ENCODE results near the gene SUPT4H1.
"Not testable (repeated sequence)": the region's sequence is repeated elsewhere in the genome, so short reads cannot be mapped to it uniquely, and the experiment has no call there.

SUPT4H1 gene

DNA sequence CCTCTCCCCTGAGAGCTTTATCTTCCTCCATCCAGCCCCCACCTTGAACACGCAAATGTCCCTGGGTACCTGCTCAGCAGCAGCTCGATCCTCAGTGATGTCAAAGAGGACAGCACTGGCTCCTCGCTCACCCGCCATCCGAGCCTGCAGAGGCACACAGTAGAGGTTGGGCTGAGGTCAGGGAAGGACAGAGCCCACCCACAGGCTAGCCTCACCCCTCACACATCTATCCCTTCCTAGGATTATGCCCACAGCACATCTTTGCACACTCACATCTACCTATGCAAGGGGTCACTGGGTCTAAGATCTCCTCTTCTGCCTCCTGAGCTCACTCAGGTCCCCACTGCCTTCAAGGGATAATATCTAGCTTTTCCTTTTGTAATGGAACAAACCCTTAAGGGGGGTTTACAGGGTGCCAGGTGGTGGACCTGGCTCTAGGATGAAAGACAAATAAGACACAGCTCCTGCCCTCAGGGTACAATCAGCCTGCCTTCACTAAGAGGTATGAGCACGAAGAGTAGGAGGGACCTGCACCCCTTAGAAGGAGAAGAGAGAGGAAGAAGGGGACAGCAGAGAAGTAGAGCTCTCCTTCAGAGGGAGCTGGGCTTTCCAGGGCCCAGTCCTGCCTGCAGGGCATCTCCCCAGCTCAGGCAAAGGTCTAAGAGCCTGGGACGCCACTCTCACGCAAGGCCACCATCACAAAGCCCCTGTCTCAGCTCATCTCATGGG, 11.6 kb upstream of the SUPT4H1 start:
- peak; percentile 23 for ATAC-seq

DNA sequence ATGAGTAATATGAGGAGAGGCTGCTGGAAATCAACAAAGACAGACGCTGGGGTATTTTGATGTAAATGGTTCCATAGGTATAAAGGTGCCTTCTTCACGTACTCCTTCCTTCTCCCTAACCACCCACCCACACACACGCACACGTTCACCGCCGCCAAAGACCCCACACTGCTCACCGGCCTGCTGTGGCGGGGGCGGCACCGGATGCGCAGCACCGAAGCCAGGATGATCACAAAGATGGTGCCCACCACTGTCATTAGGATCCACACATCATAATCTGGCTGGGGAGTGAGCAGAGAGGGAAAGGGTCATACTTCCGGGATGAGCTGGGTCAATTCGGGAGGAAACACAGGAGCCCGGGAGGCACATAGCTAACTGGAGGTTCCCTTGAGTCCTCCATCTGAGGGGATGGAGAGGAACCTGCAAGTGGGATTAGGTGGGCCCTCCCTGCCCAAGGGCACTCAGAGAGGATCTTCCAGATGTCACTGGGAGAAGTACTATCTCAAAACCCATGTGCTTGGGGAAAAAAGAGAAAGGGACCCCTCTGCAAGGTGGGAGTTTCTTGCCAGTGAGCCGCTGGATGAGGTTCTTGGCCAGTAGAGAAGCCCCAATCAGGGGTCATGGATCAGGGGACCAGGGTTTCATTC, 10.5 kb upstream of the SUPT4H1 start:
- ATAC-seq, result no peak

More for the DNA sequence above, 11.6 kb upstream of the SUPT4H1 start:
- DNase-seq, result no peak

DNA sequence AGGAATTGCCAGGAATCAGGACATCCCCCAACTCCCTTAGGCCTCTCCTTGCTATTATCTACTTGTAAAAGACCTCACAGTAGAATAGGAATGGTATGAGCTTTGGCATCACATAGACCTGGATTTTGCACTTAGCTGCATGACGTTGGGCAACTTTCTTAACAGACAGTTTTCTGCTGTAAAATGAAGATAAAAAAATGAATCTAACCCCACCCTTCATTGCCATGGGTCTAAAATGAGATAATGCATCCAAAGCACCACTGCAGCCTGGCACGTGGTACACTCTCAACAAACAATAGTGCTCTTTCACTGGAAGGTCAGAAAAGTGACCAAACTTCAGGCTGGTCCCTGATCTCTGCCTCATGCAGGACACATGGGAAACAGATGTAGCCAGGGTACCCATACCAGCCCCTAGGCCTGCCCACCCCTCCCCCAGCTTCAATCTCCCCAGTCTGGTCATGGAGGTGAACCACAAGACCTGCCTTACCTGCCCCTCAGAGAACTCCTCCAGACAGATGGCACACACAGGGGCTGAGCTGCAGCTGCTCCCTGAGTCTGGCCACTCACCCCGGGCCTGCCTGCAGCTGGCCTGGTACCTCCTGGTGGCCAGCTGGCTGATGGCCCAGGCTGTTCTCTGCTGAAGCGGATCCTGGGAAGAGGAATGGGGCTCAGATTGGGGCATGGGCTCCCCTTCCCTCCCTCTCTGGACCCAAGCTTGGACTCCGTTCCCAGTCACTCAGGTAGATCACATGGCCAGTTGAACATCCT, 8.5 kb upstream of the SUPT4H1 start:
- DNase-seq (no peak), ATAC-seq (no peak)

More for the DNA sequence above, 10.5 kb upstream of the SUPT4H1 start:
- no peak for DNase-seq

DNA sequence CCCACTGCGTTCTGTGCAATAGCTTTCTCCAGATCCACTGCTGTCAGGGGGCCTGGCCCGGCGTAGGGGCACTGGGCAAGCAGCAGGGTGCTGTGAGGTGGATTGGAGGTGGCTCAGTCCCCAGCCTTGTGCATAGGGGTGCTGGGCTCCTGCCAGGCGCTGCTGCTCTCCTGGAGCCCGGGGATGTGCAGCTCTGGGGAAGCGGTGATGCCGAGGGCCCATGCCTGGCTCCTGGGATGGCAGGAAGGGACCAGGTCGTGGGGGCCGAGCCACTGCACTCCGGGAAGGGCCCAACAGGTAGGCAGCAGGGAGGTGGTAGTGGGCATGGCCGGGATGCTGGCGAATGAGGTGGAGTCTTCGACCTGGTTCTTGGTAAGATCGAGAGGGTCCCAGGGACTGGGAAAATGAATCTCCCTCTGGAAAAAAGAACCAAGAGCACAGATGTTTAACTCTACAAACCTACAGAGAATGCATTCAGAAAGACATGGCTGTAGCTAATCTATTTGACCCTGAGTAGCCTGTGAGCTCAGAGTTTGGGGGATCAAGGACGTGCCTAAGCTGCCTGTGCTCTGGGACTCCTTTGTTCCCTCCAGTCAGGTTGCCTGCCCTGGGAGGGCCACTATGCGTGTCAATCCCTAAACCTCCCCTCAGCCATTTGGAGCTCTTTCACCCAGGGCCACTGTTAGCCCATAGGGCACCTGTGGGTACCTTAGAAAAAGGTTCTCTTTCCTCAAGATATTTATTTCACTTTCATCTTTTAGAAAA, 6.6 kb upstream of the SUPT4H1 start:
- ATAC-seq (no peak), DNase-seq (no peak)

DNA sequence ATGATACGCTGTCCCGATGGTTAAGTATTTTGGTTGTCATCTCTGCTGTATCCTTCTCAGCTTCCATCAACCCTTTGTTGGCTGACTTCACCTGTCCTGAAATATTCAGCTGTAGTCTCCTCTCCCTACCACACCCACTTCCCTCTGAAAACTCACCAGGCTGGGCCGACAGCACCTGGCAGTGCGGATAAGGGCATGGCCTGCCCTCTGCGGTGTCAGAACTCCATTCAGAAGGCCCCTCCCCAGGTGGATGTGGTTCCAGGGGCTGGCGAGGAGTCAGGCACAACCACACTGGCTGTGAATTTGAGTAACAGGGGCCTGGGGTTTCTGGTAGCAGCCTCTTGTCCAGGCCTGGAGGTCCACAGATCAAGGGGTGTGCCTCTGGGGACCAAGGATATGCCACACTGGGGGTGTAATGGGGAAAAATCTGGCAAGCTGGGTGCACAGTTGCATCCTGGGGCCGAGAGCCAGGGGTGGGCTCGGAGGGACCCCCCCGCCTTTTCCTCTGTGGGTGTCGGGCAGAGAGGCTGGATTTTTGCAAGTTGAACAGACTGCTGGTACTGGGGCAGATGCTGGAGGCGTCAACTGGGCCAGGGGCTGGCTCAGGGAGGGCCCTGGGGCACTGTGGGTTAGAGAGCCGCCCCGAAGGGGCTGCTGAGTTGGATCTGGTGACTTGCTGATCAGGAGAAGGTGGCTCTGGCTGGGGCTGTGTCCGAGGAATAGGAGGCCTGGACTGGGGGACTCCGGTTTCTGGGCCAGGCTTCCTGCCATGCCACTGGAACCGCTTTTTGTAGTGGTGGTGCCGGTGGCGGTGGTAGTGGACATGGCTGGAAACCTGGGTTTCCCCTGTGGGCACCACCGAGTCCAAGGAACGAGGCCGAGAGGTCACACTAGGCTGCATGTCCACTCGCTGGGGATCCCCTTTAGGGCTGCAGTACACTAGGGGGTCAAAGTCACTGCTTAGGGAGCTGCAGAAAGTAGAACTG, 5.6 kb upstream of the SUPT4H1 start:
- ATAC-seq, result no peak

DNA sequence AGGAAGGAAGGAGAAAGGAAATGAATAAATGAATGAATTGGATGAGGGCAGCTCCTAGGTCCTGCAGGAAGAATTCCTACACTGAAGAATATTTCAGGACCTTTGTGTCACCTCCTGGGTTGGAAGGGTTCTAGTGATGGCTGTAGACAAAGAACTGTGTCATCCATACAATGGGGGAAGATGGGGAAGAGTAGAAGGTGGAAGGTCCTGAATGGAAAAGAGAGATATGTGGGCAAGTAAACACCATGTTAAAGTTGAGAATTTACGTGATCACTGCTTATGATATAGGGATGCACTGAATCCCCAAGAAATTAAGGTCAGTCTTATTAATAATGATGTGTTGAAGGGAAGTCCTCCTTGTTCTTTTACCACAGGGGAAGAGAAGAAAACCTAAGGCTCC, 4.2 kb upstream of the SUPT4H1 start:
- ATAC-seq (no peak), DNase-seq (no peak)

More for the DNA sequence above, 5.6 kb upstream of the SUPT4H1 start:
- DNase-seq, result no peak

DNA sequence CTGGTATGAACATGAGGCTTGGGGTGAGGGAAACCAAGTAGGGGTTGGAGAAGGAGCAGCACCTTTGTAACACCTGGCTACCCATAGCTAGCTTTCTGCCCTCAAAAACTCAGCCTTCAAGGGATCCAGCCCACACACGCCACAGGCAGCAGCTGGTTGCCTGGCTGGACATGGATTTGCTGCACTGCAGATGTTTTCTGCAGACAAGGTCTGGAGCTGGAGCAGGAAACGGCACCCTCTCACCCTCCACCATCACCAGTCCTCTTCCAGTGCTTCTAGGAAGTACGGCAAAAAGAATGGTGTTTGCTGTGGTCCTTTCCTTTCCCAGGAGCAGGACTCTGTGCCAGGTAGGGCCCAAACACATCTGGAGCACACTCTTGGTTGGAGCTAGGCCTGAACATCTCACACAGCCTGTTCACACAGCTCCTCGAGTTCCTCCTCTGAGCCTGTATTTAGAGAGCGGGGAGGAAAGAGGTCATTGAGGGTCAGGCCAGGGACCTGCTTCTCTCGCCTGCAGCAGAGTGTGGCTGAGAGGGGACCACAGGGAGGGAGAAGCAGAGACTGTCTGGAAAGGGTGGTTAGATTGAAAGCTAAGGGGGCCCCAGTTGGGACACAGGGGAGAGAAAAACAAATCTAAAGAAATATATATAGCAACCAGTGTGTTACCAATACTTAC, 2.7 kb upstream of the SUPT4H1 start:
- no peak for DNase-seq
- no peak for ATAC-seq

DNA sequence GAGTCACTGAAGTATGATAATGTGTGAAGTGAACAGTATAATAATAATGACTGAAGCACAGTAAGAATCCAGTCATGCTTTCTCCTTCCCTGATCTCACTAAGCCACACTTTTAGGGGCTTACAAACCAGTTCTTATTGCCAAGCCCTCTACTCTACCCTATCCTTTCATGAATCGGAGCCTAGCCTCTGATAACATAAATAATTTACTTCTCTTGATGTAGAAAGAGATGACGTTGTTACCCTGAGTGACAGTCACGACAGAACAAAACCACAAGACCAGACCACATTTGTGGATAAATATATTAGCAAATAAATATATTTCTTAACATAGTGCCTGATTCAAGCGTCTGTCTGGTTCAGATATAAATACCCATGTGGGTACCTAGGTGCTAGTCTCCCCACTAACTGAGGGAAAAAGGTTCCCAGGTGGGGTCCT, 1.4 kb upstream of the SUPT4H1 start:
- DNase-seq (no peak), ATAC-seq (no peak)

DNA sequence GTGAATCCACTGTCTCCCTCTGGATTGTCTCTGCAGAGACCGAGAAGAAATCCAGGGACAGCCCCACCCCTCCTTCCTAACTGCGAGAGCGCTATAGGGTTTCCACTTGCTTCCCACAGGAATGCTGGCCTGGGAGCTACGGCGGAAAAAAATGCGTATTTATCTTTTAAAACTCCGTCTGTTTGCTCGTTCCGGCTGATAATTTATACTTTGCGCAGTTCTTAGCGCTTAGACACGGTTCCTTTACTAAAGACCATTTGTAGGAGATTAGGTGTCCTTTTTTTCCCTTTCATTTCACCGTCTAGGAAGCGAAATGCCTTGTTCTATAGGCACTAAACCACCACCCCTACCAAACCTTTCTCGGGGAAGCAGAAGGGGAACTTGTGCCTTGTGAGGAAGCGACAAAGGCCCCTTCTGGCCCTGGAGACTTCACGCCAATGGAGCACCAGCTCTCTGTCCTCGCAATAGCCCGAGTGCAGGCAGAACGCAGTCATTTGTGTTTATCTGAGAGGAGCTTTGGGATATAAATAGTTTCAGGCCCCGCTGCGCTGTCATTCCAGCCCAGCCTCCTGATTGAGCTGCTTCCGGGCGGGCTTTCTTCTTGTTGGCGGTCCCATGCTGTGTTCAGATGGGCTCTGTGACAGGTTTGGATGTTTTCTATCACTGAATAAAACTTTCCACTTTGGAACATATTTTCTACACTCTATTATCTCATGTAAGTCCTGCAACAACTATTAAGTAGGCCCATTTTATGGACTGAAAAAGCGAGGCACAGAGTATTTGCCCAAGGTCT, 791 bp upstream of the SUPT4H1 start:
- ATAC-seq (no peak), DNase-seq (peak; percentile 51)

DNA sequence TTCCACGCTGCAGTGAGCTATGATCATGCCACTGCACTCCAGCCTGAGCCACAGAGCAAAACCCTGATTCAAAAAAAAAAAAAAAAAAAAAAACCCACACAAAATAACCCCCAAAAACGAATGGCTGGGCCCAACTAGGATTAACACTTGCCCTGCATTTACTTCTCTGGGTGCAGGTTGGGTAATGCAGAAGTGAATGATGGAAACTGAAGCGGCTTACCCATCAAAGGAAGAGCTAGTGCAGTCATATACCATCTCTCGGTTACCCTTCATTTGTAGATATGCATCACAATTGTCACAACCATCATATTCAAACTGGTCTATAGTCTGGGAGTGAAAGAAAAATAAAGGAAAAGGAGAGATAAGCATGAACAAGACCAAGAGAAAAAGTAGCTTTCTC, 819 bp downstream of the SUPT4H1 start:
- DNase-seq (no peak), ATAC-seq (no peak)

DNA sequence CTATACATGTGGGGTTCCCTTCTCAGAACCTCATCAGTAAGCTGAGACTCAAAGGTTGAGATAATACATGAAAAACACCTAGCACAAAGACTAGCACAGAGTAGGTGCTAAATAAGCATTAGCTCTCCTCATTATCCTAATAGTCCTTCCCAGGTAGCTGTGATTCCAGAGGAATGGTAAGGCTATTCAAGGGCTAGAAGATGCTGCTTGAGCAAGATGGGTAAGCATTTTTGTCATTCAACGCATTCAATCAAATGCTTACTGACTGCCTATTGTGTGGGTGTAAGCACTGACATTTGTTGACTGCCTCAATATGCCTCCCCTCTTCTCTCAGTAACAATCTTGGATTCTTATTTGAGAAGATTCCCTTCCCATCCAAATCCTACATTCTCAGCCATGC, 4.0 kb downstream of the SUPT4H1 start:
- DNase-seq (no peak), ATAC-seq (no peak)

DNA sequence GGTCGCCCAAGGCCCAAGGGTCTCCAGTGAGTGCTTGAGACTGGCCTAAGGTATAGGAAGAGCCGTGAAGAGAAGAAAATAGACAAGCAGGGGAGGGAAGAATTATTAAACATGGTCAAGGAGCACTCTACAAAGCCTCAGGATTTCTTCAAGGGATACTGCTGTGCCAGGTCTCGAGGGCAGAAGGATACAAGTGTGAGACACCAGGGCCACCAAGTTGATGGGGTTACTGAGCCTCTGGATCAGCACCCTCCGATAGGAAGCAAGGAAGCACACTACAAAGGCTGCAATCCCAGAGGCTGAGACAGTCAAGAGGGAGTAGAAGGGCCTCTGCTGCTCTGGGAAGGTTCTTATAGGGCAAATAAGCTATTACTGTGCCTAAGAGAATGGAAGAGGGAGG, 6.5 kb downstream of the SUPT4H1 start:
- ATAC-seq (no peak), DNase-seq (no peak)

DNA sequence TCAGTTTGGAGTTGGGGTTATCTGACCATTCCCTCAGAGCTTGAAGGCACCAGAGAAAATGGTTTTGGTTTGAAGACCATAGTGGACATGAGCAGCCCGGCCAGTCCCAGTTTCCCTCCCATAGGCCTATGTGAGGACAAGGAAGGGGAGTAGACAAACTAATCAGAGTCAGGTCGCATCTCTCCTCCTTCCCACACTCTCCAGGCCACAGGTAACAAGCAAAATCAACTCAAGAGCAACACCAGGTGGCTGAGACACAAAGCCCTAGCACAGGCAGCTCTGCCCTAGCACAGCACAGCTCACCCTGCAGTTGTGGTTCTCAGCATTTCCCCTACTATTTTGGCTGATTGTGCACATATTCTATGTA, 7.2 kb downstream of the SUPT4H1 start:
- peak; percentile 59 for DNase-seq

DNA sequence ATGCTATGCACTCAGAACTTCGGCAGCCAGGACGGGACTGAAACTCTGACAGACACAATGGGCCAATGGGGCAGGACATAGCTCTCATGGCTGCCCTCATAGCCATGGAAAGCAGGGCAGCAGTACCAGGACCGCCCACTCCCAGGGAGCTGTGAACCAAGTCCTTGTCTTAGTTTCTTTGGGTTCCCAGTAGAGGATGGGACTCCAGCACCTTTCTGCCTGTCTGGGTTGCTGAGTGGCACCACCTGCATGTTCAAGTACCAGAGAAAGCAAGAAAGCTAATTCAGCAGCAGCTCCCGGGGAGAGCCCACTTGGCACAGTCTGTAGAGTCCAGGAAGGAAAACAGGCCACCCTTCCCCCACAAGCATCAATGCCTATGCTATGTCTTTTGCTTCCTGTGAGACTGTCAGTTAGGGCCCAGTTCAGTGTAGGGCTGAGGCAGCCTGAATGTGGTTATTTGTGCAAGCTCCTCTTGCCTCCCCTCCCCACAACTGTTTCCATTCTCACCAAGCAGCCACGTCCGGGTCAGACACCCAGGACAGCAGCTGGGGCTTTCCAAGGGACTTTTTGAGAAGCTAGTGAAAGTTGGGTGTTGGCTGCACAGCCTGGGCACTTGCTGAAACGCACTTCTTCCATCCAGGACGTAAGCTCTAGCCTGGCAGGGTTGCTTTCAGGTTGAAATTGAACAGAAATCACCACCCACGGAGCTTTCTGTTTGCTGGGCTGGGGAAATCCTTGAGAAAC, 7.8 kb downstream of the SUPT4H1 start:
- ATAC-seq (peak; percentile 86), DNase-seq (peak; percentile 89)

More for the DNA sequence above, 7.2 kb downstream of the SUPT4H1 start:
- peak; percentile 53 for ATAC-seq

DNA sequence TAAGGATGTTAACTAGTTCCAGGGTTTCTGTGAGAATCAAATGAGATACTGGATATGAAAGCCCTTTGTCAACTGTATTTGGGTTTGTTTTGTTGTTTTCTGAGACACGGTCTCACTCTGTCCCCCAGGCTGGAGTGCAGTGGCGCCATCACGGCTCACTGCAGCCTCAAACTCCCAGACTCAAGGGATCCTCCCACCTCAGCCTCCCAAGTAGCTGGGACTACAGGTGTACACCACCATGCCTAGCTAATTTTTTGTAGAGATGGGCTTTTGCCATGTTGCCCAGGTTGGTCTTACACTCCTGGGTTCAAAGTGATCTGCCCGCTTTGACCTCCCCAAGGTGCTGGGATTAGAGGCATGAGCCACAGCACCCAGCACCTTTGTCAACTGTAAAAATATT, 8.9 kb downstream of the SUPT4H1 start:
- ATAC-seq (no peak), DNase-seq (peak; percentile 33)

DNA sequence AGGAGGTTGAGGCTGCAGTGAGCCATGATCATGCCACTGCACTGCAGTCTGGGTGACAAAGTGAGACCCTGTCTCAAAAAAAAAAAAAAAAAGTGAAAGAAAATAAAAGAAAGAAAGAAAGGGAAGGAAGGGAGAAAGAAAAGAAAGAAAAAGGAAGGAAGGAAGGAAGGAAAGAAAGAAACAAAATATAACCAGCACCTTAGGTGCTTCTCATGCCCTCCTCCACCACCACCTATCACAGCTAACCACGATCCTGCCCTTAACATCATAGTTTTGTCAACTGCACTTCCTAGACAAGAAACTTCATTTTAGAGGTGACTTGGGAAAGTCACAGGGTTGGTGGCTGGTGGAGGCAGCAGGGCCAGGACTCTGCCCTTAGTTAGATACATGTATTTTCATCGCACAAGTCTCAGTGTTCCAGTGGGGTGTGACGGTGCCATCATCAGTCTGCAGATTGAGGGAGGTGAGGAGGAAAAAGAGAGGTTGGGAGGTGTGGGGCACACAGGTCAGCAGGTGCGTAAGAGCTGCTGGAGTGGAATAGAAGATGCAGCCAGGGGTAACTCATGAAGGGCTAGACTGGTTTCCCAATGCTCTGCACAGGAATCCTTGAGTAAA, 10.0 kb downstream of the SUPT4H1 start:
- no peak for ATAC-seq
- DNase-seq, result peak; percentile 30

DNA sequence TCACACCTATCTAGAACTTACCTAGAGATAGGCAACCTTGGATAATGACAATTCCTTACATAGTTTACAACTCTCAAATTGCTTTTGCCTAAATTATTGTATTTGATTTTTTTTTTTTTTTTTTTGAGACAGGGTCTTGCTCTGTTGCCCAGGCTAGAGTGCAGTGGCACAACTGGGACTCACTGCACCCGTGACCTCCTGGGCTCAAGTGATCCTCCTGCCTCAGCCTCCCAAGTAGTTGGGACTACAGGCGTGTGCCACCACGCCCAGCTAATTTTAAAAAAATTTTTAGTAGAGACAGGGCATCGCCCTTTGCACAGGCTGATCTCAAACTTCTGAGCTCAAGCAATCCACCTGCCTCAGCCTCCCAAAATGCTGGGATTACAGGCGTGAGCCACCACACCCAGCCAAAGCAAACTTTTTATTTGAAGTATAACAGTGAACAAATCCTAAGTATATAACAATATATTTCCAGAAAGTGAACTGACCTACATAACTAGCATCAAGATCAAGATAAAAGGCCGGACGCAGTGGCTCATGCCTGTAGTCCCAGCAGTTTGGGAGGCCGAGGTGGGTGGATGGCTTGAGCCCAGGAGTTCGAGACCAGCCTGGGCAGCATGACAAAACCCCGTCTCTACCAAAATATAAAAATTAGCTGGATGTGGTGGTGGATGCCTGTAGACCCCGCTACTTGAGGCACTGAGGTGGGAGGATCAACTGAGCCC, 10.7 kb downstream of the SUPT4H1 start:
- not testable (repeated sequence) for ATAC-seq, DNase-seq

DNA sequence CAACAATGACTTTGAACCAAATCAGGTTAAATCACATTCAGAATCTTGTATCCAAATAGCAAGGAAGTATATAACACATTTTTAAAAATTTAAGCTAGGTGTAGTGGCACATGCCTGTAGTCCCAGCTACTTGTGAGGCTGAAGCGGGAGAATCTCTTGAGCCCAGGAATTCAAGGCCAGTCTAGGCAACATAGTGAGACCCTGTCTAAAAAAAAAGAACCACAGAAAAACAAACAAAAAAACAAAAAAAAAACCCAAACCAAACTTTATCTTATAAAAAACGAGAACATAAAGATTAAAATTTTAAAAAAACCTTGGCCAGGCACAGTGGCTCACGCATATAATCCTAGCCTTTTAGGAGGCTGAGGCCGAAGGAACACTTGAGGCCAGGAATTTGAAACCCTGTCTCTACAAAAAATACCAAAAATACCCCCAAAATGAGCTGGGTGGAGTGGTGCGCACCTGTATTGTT, 11.6 kb downstream of the SUPT4H1 start:
- ATAC-seq (no peak), DNase-seq (no peak)
